ENCODE measurements around the gene PTPRE. TPM values are rescaled to one million over a fixed set of nuclear protein-coding genes. Genes with fewer than 3 reads are reported as not detected.

The PTPRE gene
- total and polyA plus RNA-seq, 10 of the 15 experiments (the other 5 are each of a cell fraction or from before 2014, with no cell fraction given): 2.9 to 7.6 (median 5.8) TPM

GRCh38 chr10:127905001-127905847 lies 1.7 kb upstream of the PTPRE start:
- DNase-seq (ENCODE audit: low read depth, low spot score): no peak
- RAD21 ChIA-PET (ENCODE audit: unreplicated experiment): interaction anchor here (0.9 to 1.0 kb wide), 2 partner anchors 130 to 164 kb away, joined by 3 read pairs; no protein-coding TSS in a partner anchor
- POLR2A ChIA-PET: no interaction called here

More at GRCh38 chr10:127905001-127905847, 1.7 kb upstream of the PTPRE start:
- no TSS peak for BruUV-seq (replicated peaks)
- Histone ChIP-seq H3K9ac (ENCODE audit: control insufficient read depth, insufficient read depth, low read length) (no peak overlapping the region), H3K27ac (ENCODE audit: control insufficient read depth, insufficient read depth) (no peak overlapping the region), H3K9me3 (replicated peaks; ENCODE audit: control insufficient read depth, insufficient read depth, low read length) (no peaks in the 10 kb centered on the region), H3K4me2 (ENCODE audit: control insufficient read depth, insufficient read depth) (no peak overlapping the region), H3K79me2 (ENCODE audit: control insufficient read depth, insufficient read depth, low read length) (no peaks in the 10 kb centered on the region), H3K27me3 (replicated peaks in 1 of 2; ENCODE audit: control insufficient read depth in 2 of 2, insufficient read depth in 2 of 2, low read length in 1 of 2) (no peaks in the 10 kb centered on the region; a peak in 2 of 4 replicates), H3K4me1 (ENCODE audit: control insufficient read depth, insufficient read depth, low read length) (no peaks in the 10 kb centered on the region), H3K36me3 (ENCODE audit: control insufficient read depth in 2 of 2, insufficient read depth in 2 of 2, low read length in 1 of 2) (no peaks in the 10 kb centered on the region), H3K4me3 (no peak overlapping the region), H2AFZ (ENCODE audit: control insufficient read depth, low read depth, low read length) (no peak overlapping the region), H4K20me1 (ENCODE audit: control insufficient read depth, insufficient read depth) (no peaks in the 10 kb centered on the region)
- intact Hi-C loops (cut with micrococcal nuclease; ENCODE audit: unreplicated experiment) (loop anchor here (10.0 kb wide), 1 partner anchor 250 kb away; no protein-coding TSS in a partner anchor), in situ Hi-C loops (cut with MboI) (no loop called here)
- 9% methylated on average over 14 of the region's 14 CpGs for WGBS (ENCODE audit: insufficient coverage, insufficient replicate concordance, low lambda C conversion rate, missing lambda C conversion rate)
- TF ChIP-seq, protein P1, sequence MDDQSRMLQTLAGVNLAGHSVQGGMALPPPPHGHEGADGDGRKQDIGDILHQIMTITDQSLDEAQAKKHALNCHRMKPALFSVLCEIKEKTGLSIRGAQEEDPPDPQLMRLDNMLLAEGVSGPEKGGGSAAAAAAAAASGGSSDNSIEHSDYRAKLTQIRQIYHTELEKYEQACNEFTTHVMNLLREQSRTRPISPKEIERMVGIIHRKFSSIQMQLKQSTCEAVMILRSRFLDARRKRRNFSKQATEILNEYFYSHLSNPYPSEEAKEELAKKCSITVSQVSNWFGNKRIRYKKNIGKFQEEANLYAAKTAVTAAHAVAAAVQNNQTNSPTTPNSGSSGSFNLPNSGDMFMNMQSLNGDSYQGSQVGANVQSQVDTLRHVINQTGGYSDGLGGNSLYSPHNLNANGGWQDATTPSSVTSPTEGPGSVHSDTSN (IDR thresholded peaks at IDR 0.05; ENCODE audit: insufficient replicate concordance, low read depth, low read length): no peak
- TF ChIP-seq CBX5 (IDR thresholded peaks at IDR 0.05; ENCODE audit: low read depth) (no peak), CBX3 (IDR thresholded peaks at IDR 0.05; ENCODE audit: borderline replicate concordance, low read depth) (no peak), CHD1 (IDR thresholded peaks at IDR 0.05; ENCODE audit: low read depth, low read length) (no peak), SMAD1 (IDR thresholded peaks at IDR 0.05; ENCODE audit: low read depth, partially characterized antibody) (no peak), POLR2A (IDR thresholded peaks at IDR 0.05; ENCODE audit: low read depth, low read length) (no peak), RCOR1 (conservative IDR thresholded peaks at IDR 0.05; ENCODE audit: low read depth, low read length) (no peak), ZBED1 (IDR thresholded peaks at IDR 0.05; ENCODE audit: borderline replicate concordance) (no peak), SMC3 (IDR thresholded peaks at IDR 0.05; ENCODE audit: borderline replicate concordance, low read length) (no peak)
- TF ChIP-seq, protein P2, sequence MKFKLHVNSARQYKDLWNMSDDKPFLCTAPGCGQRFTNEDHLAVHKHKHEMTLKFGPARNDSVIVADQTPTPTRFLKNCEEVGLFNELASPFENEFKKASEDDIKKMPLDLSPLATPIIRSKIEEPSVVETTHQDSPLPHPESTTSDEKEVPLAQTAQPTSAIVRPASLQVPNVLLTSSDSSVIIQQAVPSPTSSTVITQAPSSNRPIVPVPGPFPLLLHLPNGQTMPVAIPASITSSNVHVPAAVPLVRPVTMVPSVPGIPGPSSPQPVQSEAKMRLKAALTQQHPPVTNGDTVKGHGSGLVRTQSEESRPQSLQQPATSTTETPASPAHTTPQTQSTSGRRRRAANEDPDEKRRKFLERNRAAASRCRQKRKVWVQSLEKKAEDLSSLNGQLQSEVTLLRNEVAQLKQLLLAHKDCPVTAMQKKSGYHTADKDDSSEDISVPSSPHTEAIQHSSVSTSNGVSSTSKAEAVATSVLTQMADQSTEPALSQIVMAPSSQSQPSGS (IDR thresholded peaks at IDR 0.05; ENCODE audit: low read length): no peak
- ChIA-PET CTCF (interaction anchor here (0.9 to 1.5 kb wide), 4 partner anchors 51 to 135 kb away, joined by 3 to 7 read pairs (median 4); no protein-coding TSS in a partner anchor), SMC1A (ENCODE audit: uncharacterized antibody, unreplicated experiment) (interaction anchor here (1.3 kb wide), 1 partner anchor 10 kb away, joined by 3 read pairs; no protein-coding TSS in a partner anchor)
- FAIRE-seq: no peak
- ATAC-seq: no peak
